Measurements from ENCODE around the gene TFF2.

DNA sequence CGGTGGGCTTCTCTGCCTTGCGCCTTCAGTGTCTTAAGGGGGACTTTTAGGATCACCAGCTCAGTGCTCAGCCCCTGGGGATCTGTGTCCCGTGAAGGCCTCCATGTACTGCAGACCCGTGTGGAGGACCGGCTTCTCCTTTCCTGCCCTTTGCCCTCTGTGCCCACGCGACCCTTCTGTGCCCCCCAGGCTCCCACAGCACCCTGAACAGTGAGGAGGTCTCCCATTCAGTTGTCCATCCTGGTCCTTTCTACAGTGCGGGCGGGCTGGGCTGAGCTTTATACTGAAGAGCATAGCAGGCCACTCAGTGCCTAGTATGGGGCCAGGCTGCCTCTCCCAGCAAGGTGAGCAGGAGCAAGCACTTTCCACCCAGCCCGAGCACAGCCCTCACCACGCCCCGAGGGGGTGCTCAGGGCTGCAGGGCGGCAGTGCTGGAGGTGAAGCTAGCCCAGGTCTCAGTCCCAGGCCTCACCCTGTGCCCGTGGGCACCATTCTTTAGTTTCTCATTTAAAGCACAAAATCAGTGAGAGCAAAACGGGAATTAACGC is 23.2 kb upstream of the TFF2 start:
- no peak for TF ChIP-seq EZH2 (IDR thresholded peaks at IDR 0.05; ENCODE audit: insufficient read depth, poor library complexity, severe bottlenecking)
- TF ChIP-seq EZH2phosphoT487 (IDR thresholded peaks at IDR 0.05; ENCODE audit: insufficient read depth, low read depth): no peak

Measured in GM23248 (cell line).